GM21390 (cell line): ENCODE measurements around the gene CCL7.

ENCODE experiments used
- ATAC-seq: cut with Tn5 transposase; IDR thresholded peaks from one replicate; pipeline ENCODE4 v1.9.1; 2021; ENCODE audit not compliant: unreplicated experiment

Gene CCL7

GRCh38 chr17:34246446-34246845 lies 23.6 kb upstream of the CCL7 start:
- no peak for ATAC-seq

DNA sequence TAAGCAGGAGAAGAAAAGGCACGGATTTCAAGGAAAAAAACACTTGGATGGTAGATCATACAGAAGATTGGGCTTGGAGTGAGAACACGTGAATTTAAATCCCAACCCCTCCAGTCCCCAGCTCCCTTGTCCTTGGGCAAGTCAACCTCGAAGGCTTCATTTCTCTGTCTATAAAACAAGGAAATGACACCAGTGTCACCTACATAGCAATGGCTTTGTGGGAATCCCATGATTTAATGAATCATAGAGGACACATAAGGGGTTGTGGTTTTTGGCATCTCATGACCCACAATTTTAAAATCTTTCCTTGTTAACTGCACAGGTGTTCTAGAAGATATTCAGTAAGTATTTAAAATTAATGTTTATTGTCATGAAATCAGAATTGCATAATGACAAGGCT lies 23.1 kb upstream of the CCL7 start:
- ATAC-seq: no peak

DNA sequence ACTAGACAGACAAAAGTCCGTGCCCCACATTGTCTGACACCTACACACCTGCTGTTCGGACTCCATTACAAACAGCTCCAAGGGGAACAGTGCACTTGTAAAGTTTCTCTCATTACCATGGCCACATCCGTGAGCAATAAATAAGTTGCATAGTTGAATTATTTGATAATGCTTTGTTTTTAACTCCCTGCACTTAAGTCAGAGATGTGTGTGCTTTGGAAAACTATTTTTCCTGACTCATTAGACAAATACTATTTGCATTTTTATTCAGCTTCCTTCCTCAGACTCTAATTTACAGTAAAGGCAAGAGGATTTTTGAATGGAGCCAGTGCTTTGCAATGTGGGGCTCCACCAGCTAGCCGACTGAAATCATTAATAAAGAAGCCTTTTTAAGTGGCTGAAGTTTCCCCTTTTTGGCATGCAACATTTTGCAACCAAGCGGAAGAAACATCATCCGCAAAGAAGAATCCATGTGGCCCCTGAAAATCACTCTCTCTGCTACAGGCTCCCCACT lies 21.5 kb upstream of the CCL7 start:
- no peak for ATAC-seq

DNA sequence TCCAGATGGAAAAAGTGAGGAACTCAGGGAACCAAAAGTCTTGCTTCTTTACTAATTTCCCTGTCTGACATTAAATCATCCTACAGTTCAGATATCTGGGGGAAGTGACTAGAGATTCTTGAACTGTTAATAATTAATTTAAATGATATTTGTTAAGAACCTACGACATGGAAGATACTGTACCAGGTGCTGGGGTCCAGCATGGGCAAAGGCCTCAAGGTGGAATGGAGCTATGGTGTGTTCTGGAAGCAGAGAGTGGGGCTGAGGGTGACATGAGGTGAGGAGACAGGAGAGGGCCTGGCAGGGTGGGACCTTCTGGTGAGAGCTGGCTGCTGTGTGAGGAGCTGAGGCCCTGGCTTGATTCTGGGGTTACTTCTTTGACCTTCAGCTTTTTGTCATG lies 21.0 kb upstream of the CCL7 start:
- ATAC-seq: no peak

GRCh38 chr17:34249478-34249877 lies 20.5 kb upstream of the CCL7 start:
- no peak for ATAC-seq

DNA sequence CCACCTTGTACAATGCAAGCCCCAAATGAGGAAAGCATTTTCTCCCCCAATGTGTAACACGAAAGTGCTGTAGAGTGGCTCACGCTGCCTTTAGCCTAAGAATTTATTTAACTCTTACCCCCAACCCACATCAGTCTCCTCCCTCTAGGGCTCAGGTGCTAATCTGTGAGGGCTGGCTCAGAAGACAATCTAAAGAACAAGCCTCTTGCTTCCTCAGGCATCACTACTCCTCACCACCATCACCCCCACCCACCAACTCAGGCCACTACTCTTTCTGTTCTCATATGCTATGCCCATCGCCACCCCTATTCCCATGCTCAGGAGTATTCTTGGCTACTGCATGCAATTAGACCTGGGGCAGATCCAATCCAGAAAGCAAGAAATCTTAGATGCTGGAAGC lies 18.8 kb upstream of the CCL7 start:
- no peak for ATAC-seq

DNA sequence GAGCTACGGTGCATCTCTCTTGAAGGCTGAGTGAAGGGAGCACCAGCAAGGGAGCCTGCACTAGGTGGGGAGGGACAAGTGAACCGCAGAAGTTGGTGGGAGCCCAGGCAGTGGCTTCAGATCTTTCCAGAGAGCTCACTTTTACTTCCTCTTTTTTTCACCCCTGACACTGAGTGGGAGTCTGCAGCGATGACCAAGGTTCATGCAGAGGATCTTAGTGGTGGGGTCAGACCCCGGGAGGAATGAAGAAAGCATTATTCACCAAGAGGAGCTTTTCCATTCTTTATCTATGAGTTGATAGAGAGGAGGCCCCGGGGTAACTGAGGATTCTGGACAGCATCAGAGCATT lies 18.0 kb upstream of the CCL7 start:
- no peak for ATAC-seq

DNA sequence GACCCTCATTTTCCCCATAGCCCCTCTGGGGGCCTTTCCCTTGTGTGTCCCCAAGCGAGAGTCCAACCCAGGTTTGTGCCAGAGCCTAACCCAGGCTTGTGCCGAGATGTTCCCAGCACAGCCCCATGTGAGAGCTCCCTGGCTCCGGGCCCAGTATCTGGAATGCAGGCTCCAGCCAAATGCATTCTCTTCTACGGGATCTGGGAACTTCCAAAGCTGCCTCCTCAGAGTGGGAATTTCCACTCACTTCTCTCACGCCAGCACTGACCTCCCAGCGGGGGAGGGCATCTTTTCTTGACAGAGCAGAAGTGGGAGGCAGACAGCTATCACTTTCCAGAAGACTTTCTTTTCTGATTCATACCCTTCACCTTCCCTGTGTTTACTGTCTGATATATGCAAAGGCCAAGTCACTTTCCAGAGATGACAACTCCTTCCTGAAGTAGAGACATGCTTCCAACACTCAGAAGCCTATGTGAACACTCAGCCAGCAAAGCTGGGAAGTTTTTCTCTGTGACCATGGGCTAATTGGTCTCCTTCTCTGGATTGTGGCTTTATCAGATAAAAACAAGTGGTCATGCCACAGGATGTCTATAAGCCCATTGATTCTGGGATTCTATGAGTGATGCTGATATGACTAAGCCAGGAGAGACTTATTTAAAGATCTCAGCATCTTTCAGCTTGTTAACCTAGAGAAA lies 17.4 kb upstream of the CCL7 start:
- no peak for ATAC-seq

DNA sequence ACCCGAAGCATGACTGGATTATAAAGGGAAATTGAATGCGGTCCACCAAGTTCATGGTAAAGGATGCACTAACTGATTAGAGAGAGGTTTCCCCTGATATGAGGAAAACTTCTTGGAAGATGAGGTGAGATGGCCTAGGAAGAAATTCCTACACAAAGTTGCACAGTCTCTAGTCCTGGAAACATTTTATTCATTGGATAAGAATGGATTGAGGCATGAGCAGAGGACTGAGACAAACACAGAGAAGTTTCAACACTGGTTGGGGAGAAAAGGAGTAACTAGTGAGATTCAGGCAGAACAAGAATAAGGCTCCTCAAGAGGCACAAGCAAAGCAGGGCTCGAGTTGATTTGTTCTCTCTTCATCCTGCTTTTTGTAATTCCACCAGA lies 16.9 kb upstream of the CCL7 start:
- no peak for ATAC-seq

DNA sequence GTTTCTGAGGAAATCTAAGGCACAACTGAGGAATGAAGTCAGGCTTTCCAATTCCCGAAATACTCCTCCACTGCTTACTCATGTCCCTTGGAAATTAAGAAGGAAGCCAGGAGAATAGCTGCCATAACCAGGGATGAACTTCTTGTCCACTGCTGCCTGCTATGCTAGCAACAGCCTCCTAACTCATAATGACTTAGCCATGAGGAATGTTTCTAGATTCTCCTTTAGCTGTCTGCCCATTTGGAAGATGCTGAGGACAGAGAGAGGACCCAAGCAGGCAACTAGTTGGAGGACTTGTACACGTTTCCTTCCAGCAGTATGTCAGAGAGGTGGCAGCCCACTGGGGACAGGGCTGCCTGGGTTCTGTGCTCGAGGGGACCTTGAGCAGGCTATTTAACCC lies 15.9 kb upstream of the CCL7 start:
- ATAC-seq: no peak

DNA sequence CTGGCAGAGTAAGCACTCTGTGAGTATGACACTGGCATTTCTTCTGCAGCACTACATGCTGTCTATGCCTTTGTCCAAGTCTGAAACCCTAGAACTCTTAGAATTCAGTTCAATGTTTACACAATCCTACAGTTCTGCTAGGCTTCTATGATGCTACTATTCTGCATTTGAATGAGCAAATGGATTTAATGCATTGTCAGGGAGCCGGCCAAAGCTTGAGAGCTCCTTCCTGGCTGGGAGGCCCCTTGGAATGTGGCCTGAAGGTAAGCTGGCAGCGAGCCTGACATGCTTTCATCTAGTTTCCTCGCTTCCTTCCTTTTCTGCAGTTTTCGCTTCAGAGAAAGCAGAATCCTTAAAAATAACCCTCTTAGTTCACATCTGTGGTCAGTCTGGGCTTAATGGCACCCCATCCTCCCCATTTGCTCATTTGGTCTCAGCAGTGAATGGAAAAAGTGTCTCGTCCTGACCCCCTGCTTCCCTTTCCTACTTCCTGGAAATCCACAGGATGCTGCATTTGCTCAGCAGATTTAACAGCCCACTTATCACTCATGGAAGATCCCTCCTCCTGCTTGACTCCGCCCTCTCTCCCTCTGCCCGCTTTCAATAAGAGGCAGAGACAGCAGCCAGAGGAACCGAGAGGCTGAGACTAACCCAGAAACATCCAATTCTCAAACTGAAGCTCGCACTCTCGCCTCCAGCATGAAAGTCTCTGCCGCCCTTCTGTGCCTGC lies 15.2 kb upstream of the CCL7 start, which contains the start of gene CCL2:
TSS of gene CCL2 (plus strand) at position 635 of the 730 bp plus-strand sequence. CDS start at position 700, 65 bp downstream.
- ATAC-seq: no peak

DNA sequence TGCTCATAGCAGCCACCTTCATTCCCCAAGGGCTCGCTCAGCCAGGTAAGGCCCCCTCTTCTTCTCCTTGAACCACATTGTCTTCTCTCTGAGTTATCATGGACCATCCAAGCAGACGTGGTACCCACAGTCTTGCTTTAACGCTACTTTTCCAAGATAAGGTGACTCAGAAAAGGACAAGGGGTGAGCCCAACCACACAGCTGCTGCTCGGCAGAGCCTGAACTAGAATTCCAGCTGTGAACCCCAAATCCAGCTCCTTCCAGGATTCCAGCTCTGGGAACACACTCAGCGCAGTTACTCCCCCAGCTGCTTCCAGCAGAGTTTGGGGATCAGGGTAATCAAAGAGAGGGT lies 14.7 kb upstream of the CCL7 start:
- no peak for ATAC-seq

GRCh38 chr17:34255841-34256240 lies 14.2 kb upstream of the CCL7 start:
- ATAC-seq: no peak

DNA sequence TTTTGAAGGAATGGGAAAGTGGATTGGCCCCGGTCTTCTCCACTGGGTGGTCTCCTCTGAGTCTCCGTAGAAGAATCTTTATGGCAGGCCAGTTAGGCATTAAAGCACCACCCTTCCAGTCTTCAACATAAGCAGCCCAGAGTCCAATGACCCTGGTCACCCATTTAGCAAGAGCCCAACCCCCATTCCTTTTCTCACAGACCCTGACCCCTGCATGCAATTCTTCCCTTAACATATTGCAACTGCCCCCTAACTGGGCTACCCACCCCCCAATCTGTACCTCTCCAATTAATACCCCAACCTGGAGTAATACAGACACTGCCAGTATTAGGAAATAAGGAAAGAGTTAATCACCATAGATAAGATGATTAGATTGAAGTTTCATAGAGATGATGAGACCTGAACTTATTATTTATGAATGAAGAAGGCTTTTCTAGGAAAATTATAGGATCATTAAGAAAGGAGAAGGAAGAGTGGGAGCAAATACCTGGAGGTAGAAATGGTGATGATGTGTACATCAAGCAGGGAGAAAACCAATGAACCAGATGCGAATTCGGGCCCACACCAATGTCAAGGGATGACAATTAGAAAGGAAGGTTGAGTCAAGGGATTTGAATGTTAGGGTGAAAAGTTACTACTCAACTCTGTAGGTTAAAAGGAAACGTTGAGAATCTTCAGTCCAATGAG lies 12.6 kb upstream of the CCL7 start:
- no peak for ATAC-seq

GRCh38 chr17:34257986-34258326 lies 12.1 kb upstream of the CCL7 start:
- ATAC-seq: no peak

DNA sequence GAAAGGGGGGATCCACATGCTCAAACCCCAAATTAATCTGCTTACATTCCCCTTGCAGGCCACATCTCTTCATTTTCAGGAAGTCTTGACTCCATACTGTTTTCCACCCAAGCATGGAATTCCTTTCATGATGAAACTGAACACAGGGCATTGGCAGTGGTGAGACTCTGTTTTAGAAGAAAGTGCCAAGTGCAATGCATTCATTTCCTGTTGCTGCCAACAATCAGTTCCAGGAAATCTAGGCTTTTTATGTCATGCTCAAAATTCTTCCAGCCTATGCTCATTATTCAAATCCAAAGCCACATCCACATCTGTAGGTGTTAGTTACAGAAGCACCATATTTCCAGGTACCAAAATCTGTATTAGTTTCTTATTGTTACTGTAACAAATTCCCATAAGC lies 10.9 kb upstream of the CCL7 start:
- ATAC-seq: no peak

DNA sequence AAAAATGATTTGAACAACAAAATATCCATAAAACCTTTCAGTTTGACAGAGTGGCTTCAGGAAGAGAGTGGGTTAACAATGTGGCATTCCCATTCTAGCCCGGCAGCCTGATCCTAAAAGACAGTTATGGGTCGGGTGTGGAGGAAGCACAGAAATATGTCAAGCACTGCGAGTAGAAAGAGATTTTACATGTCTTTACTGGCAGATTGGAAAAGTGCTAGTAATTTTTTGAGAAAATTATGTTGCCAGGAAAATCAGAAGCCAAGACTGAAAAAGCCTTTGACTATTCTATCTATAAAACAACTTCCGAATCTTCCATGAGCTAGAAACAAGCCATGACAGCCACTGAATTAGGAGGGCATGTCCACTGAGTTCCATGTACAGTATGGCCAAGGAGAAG lies 9.2 kb upstream of the CCL7 start:
- no peak for ATAC-seq

DNA sequence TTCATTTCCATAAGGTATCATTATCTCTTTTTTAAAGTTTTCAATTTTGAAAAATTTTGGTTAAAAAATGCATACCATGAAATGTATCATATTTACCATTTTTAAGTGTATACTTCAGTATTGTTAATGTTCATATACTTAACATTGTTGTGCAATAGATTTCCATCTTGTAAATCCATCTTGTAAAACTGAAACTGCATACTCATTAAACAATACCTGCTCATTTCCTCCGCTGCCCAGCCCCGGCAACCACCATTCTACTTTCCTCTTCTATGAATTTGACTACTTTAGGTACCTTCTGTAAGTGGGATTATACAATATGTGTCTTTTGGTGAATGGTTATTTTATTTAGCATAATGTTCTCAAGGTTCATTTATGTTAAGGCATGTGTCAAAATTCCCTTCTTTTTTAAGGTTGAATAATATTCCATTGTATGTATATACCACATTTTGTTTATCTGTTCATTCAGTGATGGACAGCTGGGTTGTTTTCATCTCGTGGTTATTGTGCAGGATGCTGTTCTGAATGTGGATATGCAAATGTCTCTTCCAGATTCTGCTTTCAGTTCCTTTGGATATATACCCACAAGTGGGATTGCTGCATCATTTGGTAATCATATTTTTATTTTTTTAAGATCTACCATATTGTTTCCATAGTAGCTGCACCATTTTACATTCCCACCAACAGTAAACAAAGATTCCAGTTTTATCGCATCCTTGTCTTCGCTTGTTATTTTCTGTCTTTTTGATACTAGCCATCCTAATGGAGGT lies 8.3 kb upstream of the CCL7 start:
- ATAC-seq: no peak

DNA sequence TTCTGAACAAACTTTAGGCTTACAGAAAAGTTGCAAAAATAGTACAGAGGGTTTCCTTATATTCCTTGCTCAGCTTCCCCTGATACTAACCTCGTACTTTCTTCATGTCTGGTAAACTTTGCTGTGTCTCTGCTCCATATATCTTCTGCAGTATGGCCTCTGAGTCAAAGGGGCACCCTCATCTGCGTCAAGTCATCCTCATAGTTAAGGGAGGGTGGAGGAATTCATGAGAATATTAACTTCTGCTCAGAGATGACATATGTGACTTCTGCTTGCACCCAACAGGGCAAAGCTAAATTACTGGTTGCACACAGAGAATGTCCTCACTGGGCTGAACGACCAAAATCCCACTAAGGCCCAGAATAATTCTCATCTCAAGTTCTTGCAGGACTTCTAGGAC lies 4.3 kb upstream of the CCL7 start:
- ATAC-seq: no peak

GRCh38 chr17:34275881-34276280 lies 5.9 kb downstream of the CCL7 start:
- no peak for ATAC-seq

GRCh38 chr17:34276826-34277225 lies 6.8 kb downstream of the CCL7 start:
- no peak for ATAC-seq

DNA sequence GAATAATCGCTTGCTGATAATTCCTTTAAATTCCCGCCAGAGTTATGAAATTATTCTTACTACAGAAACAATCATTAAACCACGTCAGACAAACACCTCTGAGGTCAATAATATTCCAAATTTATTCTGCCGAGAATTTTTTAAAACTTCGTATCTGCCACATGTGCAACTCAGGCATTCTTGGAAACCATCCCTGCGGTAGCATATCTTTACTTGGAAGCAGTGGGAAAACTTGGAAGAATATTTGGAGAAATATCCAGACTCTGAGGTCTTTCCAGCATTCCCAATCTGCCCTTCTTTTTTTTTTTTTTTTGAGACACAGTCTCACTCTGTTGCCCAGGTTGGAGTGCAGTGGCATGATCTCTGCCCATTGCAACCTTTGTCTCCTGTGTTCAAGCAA lies 13.6 kb downstream of the CCL7 start:
- no peak for ATAC-seq
